HG03280 (cell line): ENCODE measurements around the gene CHRNA4.

Experiments
- ATAC-seq: cut with Tn5 transposase; IDR thresholded peaks from one replicate; pipeline ENCODE4 v1.9.1; 2021; ENCODE audit warnings: mild to moderate bottlenecking, moderate library complexity; ENCODE audit not compliant: unreplicated experiment

CHRNA4 gene

GRCh38 chr20:63360850-63361518 is at the start of gene CHRNA4:
CHRNA4 (minus strand) TSS chr20:63361349; CDS start chr20:63361165, 184 bp downstream.
- no peak for ATAC-seq

GRCh38 chr20:63409834-63410435 is 48.8 kb upstream of the CHRNA4 start:
- no peak for ATAC-seq

GRCh38 chr20:63409066-63409833 is 48.1 kb upstream of the CHRNA4 start:
- no peak for ATAC-seq

GRCh38 chr20:63408684-63409046 is 47.5 kb upstream of the CHRNA4 start:
- no peak for ATAC-seq

GRCh38 chr20:63407928-63408683 is 47.0 kb upstream of the CHRNA4 start:
- ATAC-seq, result no peak

- no peak for ATAC-seq
Measured at GRCh38 chr20:63406617-63407245, 45.6 kb upstream of the CHRNA4 start.

GRCh38 chr20:63406011-63406410 is 44.9 kb upstream of the CHRNA4 start:
- ATAC-seq, result no peak

- no peak for ATAC-seq
Measured at GRCh38 chr20:63405102-63405730, 44.1 kb upstream of the CHRNA4 start.

GRCh38 chr20:63404129-63405085 is 43.3 kb upstream of the CHRNA4 start:
- no peak for ATAC-seq

- no peak for ATAC-seq
Measured at GRCh38 chr20:63403403-63404105, 42.4 kb upstream of the CHRNA4 start.

GRCh38 chr20:63402860-63403220 is 41.7 kb upstream of the CHRNA4 start:
- no peak for ATAC-seq

- ATAC-seq, result no peak
Measured at GRCh38 chr20:63402181-63402859, 41.2 kb upstream of the CHRNA4 start.

- ATAC-seq, result no peak
Measured at GRCh38 chr20:63401384-63402110, 40.4 kb upstream of the CHRNA4 start.

GRCh38 chr20:63400486-63401210 is 39.5 kb upstream of the CHRNA4 start:
- ATAC-seq, result no peak

- ATAC-seq, result no peak
Measured at GRCh38 chr20:63399596-63400375, 38.6 kb upstream of the CHRNA4 start.
